ENCODE results near the gene SLC25A40.

Gene SLC25A40

GRCh38 chr7:87866089-87866488 lies 10.1 kb downstream of the SLC25A40 start:
- no peak overlapping the region for H3K4me2 ChIP-seq (ENCODE audit: low read length)
- no peaks in the 10 kb centered on the region for H3K9me2 ChIP-seq (ENCODE audit: low read depth, low read length)
- H3K9me3 ChIP-seq (ENCODE audit: low read length), result peaks cover 38% of the 10 kb centered on the region
- TF ChIP-seq CTCF (IDR thresholded peaks at IDR 0.05; ENCODE audit: low read length) (no peak), EZH2 (IDR thresholded peaks at IDR 0.05; ENCODE audit: borderline replicate concordance, low read length) (no peak)
- H2AFZ ChIP-seq (ENCODE audit: low read length), result no peak overlapping the region
- H3F3A ChIP-seq (ENCODE audit: insufficient read depth, low read length), result no peaks in the 10 kb centered on the region
- no peak overlapping the region for H3K27ac ChIP-seq (ENCODE audit: low read depth, low read length, poor library complexity, severe bottlenecking)
- peaks cover 80% of the 10 kb centered on the region for H3K36me3 ChIP-seq (ENCODE audit: insufficient read depth, low read length)
- no peaks in the 10 kb centered on the region for H4K20me1 ChIP-seq (ENCODE audit: insufficient read depth, low read length)
- H3K9ac ChIP-seq (ENCODE audit: low read length), result no peak overlapping the region
- H3K79me2 ChIP-seq (ENCODE audit: insufficient read depth, low read length), result peaks cover 21% of the 10 kb centered on the region; the same call in 1 of the 2 replicates
- no peak overlapping the region for H3K4me3 ChIP-seq (ENCODE audit: low read depth, low read length, poor library complexity, severe bottlenecking)
- H3K4me1 ChIP-seq (ENCODE audit: insufficient read depth, low read length, severe bottlenecking), result no peaks in the 10 kb centered on the region
- H3K27me3 ChIP-seq (ENCODE audit: insufficient read depth, low read length), result no peaks in the 10 kb centered on the region

GRCh38 chr7:87858417-87859100 lies 17.6 kb downstream of the SLC25A40 start:
- no peaks in the 10 kb centered on the region for H3K79me2 ChIP-seq (ENCODE audit: insufficient read depth, low read length)
- no peaks in the 10 kb centered on the region for H3K27me3 ChIP-seq (ENCODE audit: insufficient read depth, low read length)
- H2AFZ ChIP-seq (ENCODE audit: low read length), result no peak overlapping the region
- no peaks in the 10 kb centered on the region for H4K20me1 ChIP-seq (ENCODE audit: insufficient read depth, low read length)
- H3K9me3 ChIP-seq (ENCODE audit: low read length), result peaks cover 5% of the 10 kb centered on the region; the same call in 1 of the 2 replicates
- no peak overlapping the region for H3K4me3 ChIP-seq (ENCODE audit: low read depth, low read length, poor library complexity, severe bottlenecking)
- no peak overlapping the region for H3K9ac ChIP-seq (ENCODE audit: low read length)
- TF ChIP-seq CTCF (IDR thresholded peaks at IDR 0.05; ENCODE audit: low read length) (no peak), EZH2 (IDR thresholded peaks at IDR 0.05; ENCODE audit: borderline replicate concordance, low read length) (no peak)
- H3K4me2 ChIP-seq (ENCODE audit: low read length), result no peak overlapping the region
- no peaks in the 10 kb centered on the region for H3F3A ChIP-seq (ENCODE audit: insufficient read depth, low read length)
- no peak overlapping the region for H3K27ac ChIP-seq (ENCODE audit: low read depth, low read length, poor library complexity, severe bottlenecking)
- no peaks in the 10 kb centered on the region for H3K9me2 ChIP-seq (ENCODE audit: low read depth, low read length)
- H3K4me1 ChIP-seq (ENCODE audit: insufficient read depth, low read length, severe bottlenecking), result peaks cover under 1% of the 10 kb centered on the region
- peaks cover 72% of the 10 kb centered on the region for H3K36me3 ChIP-seq (ENCODE audit: insufficient read depth, low read length)

- H4K20me1 ChIP-seq (ENCODE audit: insufficient read depth, low read length), result no peaks in the 10 kb centered on the region
- H3F3A ChIP-seq (ENCODE audit: insufficient read depth, low read length), result no peaks in the 10 kb centered on the region
- no peaks in the 10 kb centered on the region for H3K27me3 ChIP-seq (ENCODE audit: insufficient read depth, low read length)
- no peak overlapping the region for H3K9ac ChIP-seq (ENCODE audit: low read length)
- no peaks in the 10 kb centered on the region for H3K9me2 ChIP-seq (ENCODE audit: low read depth, low read length)
- no peak overlapping the region for H3K27ac ChIP-seq (ENCODE audit: low read depth, low read length, poor library complexity, severe bottlenecking)
- no peak for TF ChIP-seq CTCF (IDR thresholded peaks at IDR 0.05; ENCODE audit: low read length)
- TF ChIP-seq EZH2 (IDR thresholded peaks at IDR 0.05; ENCODE audit: borderline replicate concordance, low read length), result no peak
- H3K4me3 ChIP-seq (ENCODE audit: low read depth, low read length, poor library complexity, severe bottlenecking), result no peak overlapping the region
- H2AFZ ChIP-seq (ENCODE audit: low read length), result no peak overlapping the region
- H3K36me3 ChIP-seq (ENCODE audit: insufficient read depth, low read length), result peaks cover 67% of the 10 kb centered on the region
- H3K4me1 ChIP-seq (ENCODE audit: insufficient read depth, low read length, severe bottlenecking), result peaks cover 6% of the 10 kb centered on the region
- no peaks in the 10 kb centered on the region for H3K9me3 ChIP-seq (ENCODE audit: low read length)
- H3K4me2 ChIP-seq (ENCODE audit: low read length), result no peak overlapping the region
- no peaks in the 10 kb centered on the region for H3K79me2 ChIP-seq (ENCODE audit: insufficient read depth, low read length)
These were observed 22.8 kb downstream of the SLC25A40 start for GRCh38 chr7:87853237-87853864.
